Keratinocyte (primary cell): Measurements from ENCODE around the gene CACNB2. TPM values are rescaled to one million over a fixed set of nuclear protein-coding genes. Genes with fewer than 3 reads are reported as not detected.

Experiments used
- DNase-seq: peaks from one replicate; pipeline ENCODE4 v3.0.0-alpha.2; 2011; ENCODE audit warnings: low read depth, missing footprints, low spot score
- FAIRE-seq: peaks from 2 replicates; lab custom pipeline; 2011; peaks lifted over from hg19 to GRCh38; lab: Jason Lieb, UNC
- H2AFZ ChIP-seq: 2 replicates; pipeline ENCODE4 v1.6.0; 2012; ENCODE audit warnings: low read length, control low read depth, inconsistent platforms; ENCODE audit not compliant: control insufficient read depth
- H3K27ac ChIP-seq: 2 replicates; pipeline ENCODE4 v1.5.1; 2011; ENCODE audit warnings: low read length; ENCODE audit not compliant: control insufficient read depth, insufficient read depth
- H3K27me3 ChIP-seq: 3 replicates; pipeline ENCODE4 v1.6.0; 2011; ENCODE audit warnings: low read length; ENCODE audit not compliant: control insufficient read depth, insufficient read depth; ENCODE audit errors: extremely low read depth
- H3K36me3 ChIP-seq, 2 experiments: 2 replicates in 1 of 2; 3 replicates in 1 of 2; pipeline ENCODE4 v1.5.1; 2011; ENCODE audit warnings: low read length in 2 of 2, mild to moderate bottlenecking in 1 of 2; ENCODE audit not compliant: control insufficient read depth in 2 of 2, insufficient read depth in 2 of 2; ENCODE audit errors: extremely low read depth in 1 of 2
- H3K4me1 ChIP-seq: 3 replicates; pipeline ENCODE4 v1.5.1; 2011; ENCODE audit warnings: low read length; ENCODE audit not compliant: control insufficient read depth, insufficient read depth; ENCODE audit errors: extremely low read depth
- H3K4me2 ChIP-seq: 3 replicates; pipeline ENCODE4 v1.6.0; 2011; ENCODE audit warnings: low read depth, low read length; ENCODE audit not compliant: control insufficient read depth, insufficient read depth; ENCODE audit errors: extremely low read depth
- H3K4me3 ChIP-seq, 3 experiments: fragments of 200-600 bp in 1 of 3; sonication (generic) in 1 of 3; 2 replicates in 2 of 3; 3 replicates in 1 of 3; pipeline ENCODE4 v1.5.1; 2011 to 2016; ENCODE audit warnings: low read length in 3 of 3, mild to moderate bottlenecking in 3 of 3, control low read depth in 2 of 3, inconsistent platforms in 1 of 3, low read depth in 1 of 3, mixed read lengths in 1 of 3, mixed run types in 1 of 3, moderate library complexity in 1 of 3; ENCODE audit not compliant: control insufficient read depth in 2 of 3, insufficient read depth in 2 of 3; ENCODE audit errors: extremely low read depth in 1 of 3
- H3K79me2 ChIP-seq: 2 replicates; pipeline ENCODE4 v1.6.0; 2012; ENCODE audit warnings: low read length; ENCODE audit not compliant: control insufficient read depth, insufficient read depth
- H3K9ac ChIP-seq: 3 replicates; pipeline ENCODE4 v1.6.0; 2011; ENCODE audit warnings: low read length; ENCODE audit not compliant: control insufficient read depth, insufficient read depth; ENCODE audit errors: extremely low read depth
- H3K9me1 ChIP-seq: 3 replicates; pipeline ENCODE4 v1.6.0; 2011; ENCODE audit warnings: low read length; ENCODE audit not compliant: control insufficient read depth, insufficient read depth; ENCODE audit errors: extremely low read depth
- H3K9me3 ChIP-seq: 2 replicates; pipeline ENCODE4 v1.5.1; 2012; ENCODE audit warnings: low read depth, low read length; ENCODE audit not compliant: control insufficient read depth
- H4K20me1 ChIP-seq: 3 replicates; pipeline ENCODE4 v1.6.0; 2011; ENCODE audit warnings: low read length; ENCODE audit not compliant: control insufficient read depth, insufficient read depth; ENCODE audit errors: extremely low read depth
- CTCF ChIP-seq, 3 experiments: IDR thresholded peaks in 1 of 3; conservative IDR thresholded peaks in 1 of 3; optimal IDR thresholded peaks in 1 of 3; 2 replicates in 2 of 3; 3 replicates in 1 of 3; pipeline versions ENCODE3 to v1.5.1; 2011; ENCODE audit warnings: low read length in 3 of 3, mild to moderate bottlenecking in 3 of 3, moderate library complexity in 2 of 3, control low read depth in 1 of 3, inconsistent platforms in 1 of 3; ENCODE audit not compliant: insufficient read depth in 2 of 3; ENCODE audit errors: extremely low read depth in 1 of 3
- EZH2 ChIP-seq: IDR thresholded peaks from one replicate; pipeline ENCODE4 v1.6.1; 2012; ENCODE audit warnings: inconsistent platforms, mild to moderate bottlenecking, low read length, moderate library complexity
- dilution Hi-C: fragments of 300-500 bp; cut with MboI; formaldehyde crosslinking; loops from one replicate; pipeline ENCODE4 v1.7.0; 2020; ENCODE audit warnings: low sequenced_read_pairs; ENCODE audit not compliant: extremely low pct_ligation_motif_present
- polyA plus RNA-seq, 5 experiments: library from polyadenylated mRNA; depleted of rRNA in 3 of 5; stranded (reverse) in 3 of 5; stranded (forward) in 1 of 5; unstranded in 1 of 5; fragments of >200 nt; gene quantifications; 1 replicate in 1 of 5; 2 replicates in 3 of 5; 3 replicates in 1 of 5; pipeline versions ENCODE4 v1.2.1 to v1.2.3, GENCODE V29; 2011 to 2012; ENCODE audit warnings: missing spikeins in 2 of 5, low read depth in 1 of 5, low replicate concordance in 1 of 5

The CACNB2 gene
- polyA plus RNA-seq, 1 donor (not counting 4 experiments of a cell fraction or from before 2014, with no cell fraction given) = 0.03 TPM

GRCh38 chr10:18094793-18095192, 45.4 kb upstream of the CACNB2 start:
- Histone ChIP-seq H3K27me3 (no peaks in the 10 kb centered on the region), H3K9me3 (no peaks in the 10 kb centered on the region), H3K27ac (no peak overlapping the region), H3K4me2 (no peak overlapping the region), H4K20me1 (no peaks in the 10 kb centered on the region), H3K4me1 (peaks cover 5% of the 10 kb centered on the region), H3K9ac (no peak overlapping the region), H2AFZ (no peak overlapping the region), H3K9me1 (no peaks in the 10 kb centered on the region), H3K36me3 (no peaks in the 10 kb centered on the region), H3K4me3 (no peak overlapping the region), H3K79me2 (no peaks in the 10 kb centered on the region)
- no peak for DNase-seq
- no peak for TF ChIP-seq CTCF (optimal IDR thresholded peaks at IDR 0.05 in 1 of 3, IDR thresholded peaks at IDR 0.05 in 1 of 3, conservative IDR thresholded peaks at IDR 0.05 in 1 of 3; ENCODE audit: extremely low read depth in 1 of 3, insufficient read depth in 2 of 3, low read length in 3 of 3)
- TF ChIP-seq EZH2 = no peak
- FAIRE-seq = no peak
- dilution Hi-C loops = no loop called here

GRCh38 chr10:18097524-18097923, 42.7 kb upstream of the CACNB2 start:
- H3K9ac ChIP-seq = no peak overlapping the region
- H3K4me3 ChIP-seq = no peak overlapping the region
- no peak overlapping the region for H3K27ac ChIP-seq
- no peak for TF ChIP-seq EZH2
- TF ChIP-seq CTCF (optimal IDR thresholded peaks at IDR 0.05 in 1 of 3, IDR thresholded peaks at IDR 0.05 in 1 of 3, conservative IDR thresholded peaks at IDR 0.05 in 1 of 3; ENCODE audit: extremely low read depth in 1 of 3, insufficient read depth in 2 of 3, low read length in 3 of 3) = no peak
- dilution Hi-C loops = no loop called here
- no peaks in the 10 kb centered on the region for H3K36me3 ChIP-seq
- no peak overlapping the region for H2AFZ ChIP-seq
- H3K79me2 ChIP-seq = no peaks in the 10 kb centered on the region
- FAIRE-seq (no peak), DNase-seq (no peak)
- no peaks in the 10 kb centered on the region for H4K20me1 ChIP-seq
- no peaks in the 10 kb centered on the region for H3K9me3 ChIP-seq
- H3K9me1 ChIP-seq = no peaks in the 10 kb centered on the region
- no peaks in the 10 kb centered on the region for H3K27me3 ChIP-seq
- H3K4me1 ChIP-seq = peaks cover 5% of the 10 kb centered on the region
- H3K4me2 ChIP-seq = no peak overlapping the region
